ENCODE results near the gene HYLS1.

- no peak for TF ChIP-seq TAF1 (IDR thresholded peaks at IDR 0.05; ENCODE audit: borderline replicate concordance, low read depth, low read length)
- TF ChIP-seq POLR2A (IDR thresholded peaks at IDR 0.05; ENCODE audit: low read depth, low read length), result no peak
Measured at GRCh38 chr11:125934473-125934872, 47.0 kb downstream of the HYLS1 start.
